Measurements from ENCODE around the gene RETREG3. TPM values are rescaled to one million over a fixed set of nuclear protein-coding genes. Genes with fewer than 3 reads are reported as not detected.

RETREG3 gene
- total and polyA plus RNA-seq, 2 of the 13 experiments (the other 11 are each of a cell fraction or from before 2014, with no cell fraction given): 47.0 to 55.8 TPM

- TF ChIP-seq ZBTB40 (IDR thresholded peaks at IDR 0.05) (no peak), ZBTB40 (CRISPR knock-in tag; IDR thresholded peaks at IDR 0.05) (peak; percentile 41; the same call in 1 of the 2 replicates), FUBP1 (CRISPR knock-in tag; IDR thresholded peaks at IDR 0.05; ENCODE audit: borderline replicate concordance) (no peak), ZNF207 (IDR thresholded peaks at IDR 0.05; ENCODE audit: borderline replicate concordance) (no peak), HOXA3 (CRISPR knock-in tag; IDR thresholded peaks at IDR 0.05) (no peak; the same call in 1 of the 2 replicates), GATAD1 (CRISPR knock-in tag; IDR thresholded peaks at IDR 0.05) (no peak), JARID2 (CRISPR knock-in tag; IDR thresholded peaks at IDR 0.05; ENCODE audit: insufficient replicate concordance) (peak; percentile 11), MEIS2 (CRISPR knock-in tag; IDR thresholded peaks at IDR 0.05) (peak; percentile 11; the same call in 1 of the 2 replicates), ATAD3A (CRISPR knock-in tag; IDR thresholded peaks at IDR 0.05) (0 out of 2 replicates have a peak, but pooled peaks have one; percentile 69), STAG1 (CRISPR knock-in tag; IDR thresholded peaks at IDR 0.05) (no peak), TCF7 (IDR thresholded peaks at IDR 0.05; ENCODE audit: low read depth) (no peak), ZNF234 (CRISPR knock-in tag; conservative IDR thresholded peaks at IDR 0.05) (no peak; the same call in 1 of the 2 replicates), RAD51 (IDR thresholded peaks at IDR 0.05; ENCODE audit: borderline replicate concordance) (no peak), FOSL2 (CRISPR knock-in tag; IDR thresholded peaks at IDR 0.05) (peak; percentile 3; the same call in 1 of the 2 replicates), POLR2G (IDR thresholded peaks at IDR 0.05; ENCODE audit: low read depth, low read length) (no peak), ZNF34 (CRISPR knock-in tag; IDR thresholded peaks at IDR 0.05; ENCODE audit: borderline replicate concordance) (0 out of 2 replicates have a peak, but pooled peaks have one; percentile 73)
- TF ChIP-seq, protein P1, sequence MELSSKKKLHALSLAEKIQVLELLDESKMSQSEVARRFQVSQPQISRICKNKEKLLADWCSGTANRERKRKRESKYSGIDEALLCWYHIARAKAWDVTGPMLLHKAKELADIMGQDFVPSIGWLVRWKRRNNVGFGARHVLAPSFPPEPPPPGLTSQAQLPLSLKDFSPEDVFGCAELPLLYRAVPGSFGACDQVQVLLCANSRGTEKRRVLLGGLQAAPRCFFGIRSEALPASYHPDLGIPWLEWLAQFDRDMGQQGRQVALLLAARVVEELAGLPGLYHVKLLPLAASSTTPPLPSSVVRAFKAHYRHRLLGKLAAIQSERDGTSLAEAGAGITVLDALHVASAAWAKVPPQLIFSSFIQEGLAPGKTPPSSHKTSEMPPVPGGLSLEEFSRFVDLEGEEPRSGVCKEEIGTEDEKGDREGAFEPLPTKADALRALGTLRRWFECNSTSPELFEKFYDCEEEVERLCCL (CRISPR knock-in tag; IDR thresholded peaks at IDR 0.05; ENCODE audit: borderline replicate concordance): no peak
Observed at GRCh38 chr17:42562388-42563142, 46.6 kb downstream of the RETREG3 start (continued).

All from HepG2 (cell line).